ENCODE data around the gene CCT7. TPM values are rescaled to one million over a fixed set of nuclear protein-coding genes. Genes with fewer than 3 reads are reported as not detected.

The CCT7 gene
- 259 and 307 TPM in 2 replicates for total RNA-seq

DNA sequence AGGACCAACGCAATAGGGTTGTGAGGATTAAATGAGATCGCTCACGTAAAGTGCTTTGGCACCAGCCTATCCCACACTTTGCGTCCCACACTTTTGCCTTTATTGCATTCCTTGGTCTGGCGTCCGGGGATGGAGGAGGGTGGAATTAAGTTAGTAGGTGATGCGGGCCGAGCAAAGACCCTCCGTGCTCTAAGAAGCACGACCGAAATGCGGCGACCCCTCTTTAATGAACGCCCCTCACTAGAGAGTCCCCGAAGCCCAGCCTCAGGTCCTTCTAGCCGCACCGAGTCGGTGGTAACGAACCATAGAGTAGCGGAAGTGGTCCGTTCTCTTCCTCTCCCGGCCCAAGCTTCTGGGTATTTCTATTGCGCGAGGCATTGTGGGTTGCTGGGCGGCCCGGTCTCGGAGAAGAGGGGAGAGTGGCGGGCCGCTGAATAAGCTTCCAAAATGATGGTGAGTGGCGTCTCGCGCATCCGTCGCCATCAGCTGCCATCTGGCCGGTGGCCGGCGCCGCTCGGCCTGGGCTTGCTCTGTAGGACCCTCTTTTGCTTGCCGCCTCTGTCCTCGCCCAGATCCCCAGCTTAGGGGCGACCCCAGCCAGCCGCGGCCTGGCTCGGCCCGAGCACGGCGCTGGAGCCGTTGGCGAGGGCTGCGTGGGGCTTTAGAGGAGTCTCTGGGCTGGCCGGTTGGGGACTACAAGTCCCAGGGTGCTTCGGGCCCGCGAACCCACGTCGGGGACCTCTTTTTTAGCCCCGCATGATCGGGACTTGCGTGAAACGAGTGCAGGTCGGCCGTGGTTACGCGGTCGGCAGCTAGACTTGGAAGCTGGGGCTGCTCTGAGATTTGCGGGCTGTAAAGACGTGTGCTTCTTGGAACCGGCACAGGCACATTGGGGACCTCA lies at the start of gene CCT7:
Gene CCT7 (plus strand): TSS at position 377 of the 901 bp plus-strand sequence. CDS start 71 bp downstream, at position 448.

DNA sequence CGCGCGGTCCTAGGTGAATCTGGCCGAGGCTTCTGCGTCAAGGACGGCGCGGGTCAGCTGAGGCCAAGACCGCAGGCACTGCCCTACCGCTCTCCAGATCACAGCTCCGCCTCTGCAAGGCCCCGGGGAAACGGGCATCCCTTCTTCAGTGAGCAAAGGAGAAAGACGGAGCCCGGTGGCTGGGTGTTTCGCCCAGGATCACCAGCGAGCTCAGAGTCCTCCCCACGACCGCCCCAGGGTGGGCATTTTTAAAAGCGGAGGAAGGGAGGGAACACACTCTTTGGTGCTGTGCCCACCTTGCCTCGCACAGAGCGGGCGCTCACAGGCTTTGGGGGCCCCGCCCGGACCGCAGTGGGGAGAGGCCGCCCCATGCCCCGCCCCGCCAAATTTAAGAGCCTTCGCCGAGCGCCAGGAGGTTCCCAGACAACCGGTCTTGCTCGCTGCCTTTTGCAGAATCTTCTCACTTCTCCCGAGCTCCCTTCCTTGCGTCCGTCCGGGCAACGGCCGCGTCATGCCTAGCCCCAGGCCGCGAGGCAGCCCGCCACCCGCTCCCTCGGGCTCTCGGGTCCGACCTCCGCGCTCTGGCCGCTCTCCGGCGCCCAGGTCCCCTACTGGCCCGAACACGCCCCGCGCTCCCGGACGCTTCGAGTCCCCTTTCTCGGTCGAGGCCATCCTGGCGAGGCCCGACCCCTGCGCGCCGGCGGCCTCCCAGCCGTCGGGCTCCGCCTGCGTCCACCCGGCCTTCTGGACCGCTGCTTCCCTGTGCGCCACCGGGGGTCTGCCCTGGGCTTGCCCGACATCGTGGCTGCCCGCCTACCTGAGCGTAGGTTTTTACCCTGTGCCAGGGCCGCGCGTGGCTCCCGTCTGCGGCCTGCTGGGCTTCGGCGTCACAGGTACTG lies 31.7 kb upstream of the CCT7 start, which contains the start of gene NOTO:
Gene NOTO (plus strand): TSS at position 419 of the 899 bp plus-strand sequence. CDS start 93 bp downstream, at position 512.

DNA sequence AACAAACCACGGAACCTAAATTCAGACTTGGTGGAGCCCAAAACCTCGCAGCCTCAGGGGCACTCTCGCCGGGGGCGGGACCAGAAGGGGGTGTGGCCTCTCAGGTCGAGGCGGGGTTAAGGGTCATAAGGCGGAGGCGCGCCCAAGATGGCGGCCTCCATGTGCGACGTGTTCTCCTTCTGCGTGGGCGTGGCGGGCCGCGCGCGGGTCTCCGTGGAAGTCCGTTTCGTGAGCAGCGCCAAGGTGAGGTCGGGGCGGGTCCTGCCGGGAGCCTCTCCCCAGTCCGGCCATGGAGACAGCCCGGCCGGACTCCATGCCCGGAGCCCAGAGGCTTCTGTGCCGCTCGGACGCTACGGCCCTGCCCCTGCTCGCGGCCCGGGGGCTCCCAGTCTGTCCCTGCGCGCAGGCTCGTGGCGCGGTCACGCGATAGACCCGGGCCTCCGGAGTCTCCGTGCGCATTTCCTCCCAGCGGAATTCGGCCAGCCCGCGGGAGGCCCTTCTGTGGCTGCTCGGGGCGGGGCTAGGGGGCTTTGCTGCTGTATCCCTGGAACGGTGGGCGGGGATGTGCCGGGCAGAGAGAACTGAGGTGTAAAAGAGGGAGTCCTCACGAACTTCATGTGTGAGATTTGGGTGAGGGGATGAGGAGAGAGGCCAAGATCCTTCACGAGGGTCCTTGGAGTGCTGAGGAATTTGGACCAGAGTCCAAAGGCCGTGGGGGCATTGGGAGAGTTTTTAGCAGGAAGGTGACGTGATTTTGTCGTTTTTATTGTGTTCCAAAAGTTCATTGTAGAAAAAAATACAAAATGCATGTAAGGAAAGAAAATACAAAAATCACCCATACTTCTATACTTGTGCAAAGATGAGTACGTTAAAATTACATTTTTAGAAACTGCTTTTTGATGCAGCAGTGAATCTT lies 19.7 kb upstream of the CCT7 start, which contains the start of gene SMYD5:
Gene SMYD5 (plus strand): TSS at position 126 of the 916 bp plus-strand sequence. CDS start 22 bp downstream, at position 148.

DNA sequence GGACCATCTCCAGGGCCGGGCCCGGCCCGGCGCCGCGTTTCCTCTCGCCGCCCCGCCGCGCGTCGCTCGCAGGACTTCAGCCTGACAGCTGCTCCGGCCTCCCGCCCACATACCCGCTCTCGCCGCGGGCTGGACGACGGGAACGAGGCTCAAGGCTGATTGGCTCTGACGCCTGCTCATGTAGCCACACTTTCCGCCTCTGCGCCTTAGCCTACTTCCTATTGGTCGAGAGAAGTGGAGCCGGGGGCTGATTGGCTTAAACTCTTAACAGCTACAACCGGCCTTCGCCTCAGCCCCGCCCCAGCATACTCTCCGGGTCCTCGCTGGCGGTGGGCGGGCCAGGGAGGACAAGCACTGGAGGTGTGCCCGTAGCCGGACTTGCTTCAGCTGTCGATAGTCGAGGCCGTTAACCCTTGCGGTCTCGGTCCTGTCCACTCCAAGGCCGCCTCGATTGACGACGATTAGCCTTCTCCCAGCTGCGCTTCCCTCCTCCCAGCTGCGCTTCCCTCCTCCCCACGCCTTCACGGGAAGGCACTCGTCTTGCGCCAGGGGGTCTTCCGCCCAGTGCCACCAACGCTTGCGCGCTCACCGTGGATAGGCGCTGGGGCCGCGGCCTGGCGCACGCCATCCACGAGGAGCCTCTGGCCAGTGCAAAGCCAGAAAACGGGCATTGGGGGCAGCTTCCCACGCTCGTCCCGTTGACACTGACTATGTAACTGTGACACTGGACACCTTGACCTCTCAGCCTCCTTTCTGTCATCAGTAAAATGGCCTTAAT lies 765 bp upstream of the CCT7 start, which contains the start of gene PRADC1:
Gene PRADC1 (minus strand): TSS at position 86 of the 778 bp plus-strand sequence. CDS start 79 bp downstream, at position 7.

DNA sequence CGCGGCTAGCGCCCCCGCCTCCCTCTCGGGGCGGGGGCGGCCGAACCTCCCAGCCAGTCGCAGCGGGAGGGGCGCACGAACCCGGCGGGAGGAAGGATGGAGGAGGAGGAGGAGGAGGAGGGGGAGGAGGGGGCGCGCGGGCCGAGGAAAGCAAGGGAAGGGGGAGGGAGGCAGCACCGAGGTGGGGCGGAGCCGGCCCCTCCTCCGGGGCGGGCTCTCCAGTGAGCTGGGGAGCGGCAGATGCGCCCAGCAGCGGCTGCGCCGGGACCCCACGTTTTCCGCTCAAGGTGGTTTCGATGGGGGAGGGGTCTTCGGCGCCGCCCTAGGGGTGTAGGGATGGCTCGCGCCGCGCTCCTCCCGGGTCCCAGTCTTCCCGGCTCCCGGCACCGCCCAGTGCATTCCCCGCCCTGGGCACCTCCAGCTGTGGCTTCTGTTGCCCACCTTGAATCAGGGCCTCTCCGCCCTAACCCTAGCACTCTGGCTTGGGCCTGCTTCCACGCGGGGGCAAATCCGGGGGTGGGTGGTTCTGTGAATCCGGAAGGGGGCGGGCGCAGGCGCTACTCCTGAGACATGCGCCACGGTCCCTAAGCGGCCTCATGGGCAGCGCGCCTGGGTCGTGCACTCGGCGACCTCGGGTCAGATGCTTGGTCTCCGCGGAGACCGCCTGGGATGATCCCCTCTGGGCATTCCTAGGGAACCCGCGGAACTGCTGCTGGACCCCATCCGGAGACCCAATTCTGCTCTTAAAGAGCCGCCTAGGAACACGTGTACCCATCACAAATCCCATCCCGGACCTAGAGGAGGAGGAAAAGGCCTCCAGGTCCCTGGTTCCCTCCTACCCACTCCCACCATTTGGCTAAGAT lies 50.4 kb downstream of the CCT7 start, which contains the start of gene FBXO41:
Gene FBXO41 (minus strand): TSS at position 183 of the 863 bp plus-strand sequence. CDS start 14,848 bp downstream, outside the sequence.

DNA sequence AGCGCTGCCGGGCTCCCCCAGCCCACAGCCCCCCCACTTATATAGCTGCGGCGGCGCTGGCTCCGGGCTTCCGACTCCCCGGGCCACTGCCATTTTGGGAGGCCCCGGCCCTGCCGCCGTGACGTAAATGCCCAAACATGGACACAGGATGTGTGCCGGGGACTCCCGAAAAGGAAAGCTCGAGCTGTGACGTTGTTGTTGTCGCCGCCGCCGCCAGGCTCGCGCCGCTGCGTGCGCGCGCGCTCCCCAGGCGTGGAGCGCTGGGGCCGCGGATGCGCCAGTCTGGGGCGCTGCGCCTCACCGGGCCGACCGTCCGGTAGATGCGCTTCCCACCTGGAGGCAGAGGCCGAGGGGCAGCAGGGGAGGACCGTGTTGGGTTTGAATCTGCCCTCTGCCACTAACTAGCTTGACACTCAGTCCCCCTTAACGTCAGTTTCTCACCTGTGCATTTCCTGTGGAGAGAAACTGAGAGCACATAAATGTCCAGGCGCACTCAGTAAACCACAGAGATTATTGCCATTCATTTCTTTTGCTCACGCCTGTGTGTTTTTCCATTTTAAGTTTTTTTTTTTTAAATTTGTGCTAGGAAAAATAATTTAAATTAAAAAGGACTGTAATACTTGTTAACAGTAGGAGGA lies 59.5 kb downstream of the CCT7 start, which contains the start of gene EGR4:
Gene EGR4 (minus strand): TSS at position 15 of the 638 bp plus-strand sequence. CDS start 231 bp downstream, outside the sequence.

Other genes starting within 250 kb of the CCT7 start
- 10.5 and 11.1 TPM in 2 replicates for gene SFXN5, start 162.6 kb upstream of the CCT7 start, total RNA-seq
- 56.0 and 79.7 TPM in 2 replicates for gene RAB11FIP5, start 121.4 kb upstream of the CCT7 start, total RNA-seq
- not detected in 2 replicates for gene NOTO, start 31.7 kb upstream of the CCT7 start, total RNA-seq
- 9.4 and 13.8 TPM in 2 replicates for gene SMYD5, start 20.1 kb upstream of the CCT7 start, total RNA-seq
- gene PRADC1, start 1.1 kb upstream of the CCT7 start, total RNA-seq, result 17.7 and 28.6 TPM in 2 replicates
- under 0.01 and 0.09 TPM in 2 replicates for gene FBXO41, start 50.2 kb downstream of the CCT7 start, total RNA-seq
- under 0.01 TPM in 1 of 2 replicates, not detected in the other for gene EGR4, start 59.2 kb downstream of the CCT7 start, total RNA-seq
- gene ALMS1, start 151.5 kb downstream of the CCT7 start, total RNA-seq, result 4.4 and 7.1 TPM in 2 replicates

All from dermis lymphatic vessel endothelial cell (primary cell).